DOHH2 (cell line): ENCODE measurements around the gene TST.

Experiments used
- H3F3A ChIP-seq: fragments of 200-600 bp; sonication (generic), shearing (Covaris generic); 2 replicates; pipeline ENCODE4 v1.6.0; 2016; ENCODE audit warnings: antibody characterized with exemption, mild to moderate bottlenecking; ENCODE audit not compliant: control insufficient read depth, insufficient read depth
- H3K27ac ChIP-seq: fragments of 200-600 bp; sonication (generic); 2 replicates; pipeline ENCODE4 v1.5.1; 2014; ENCODE audit warnings: low read depth, mild to moderate bottlenecking, low read length, moderate library complexity
- H3K27me3 ChIP-seq: fragments of 200-600 bp; sonication (generic); 2 replicates; pipeline ENCODE4 v1.6.1; 2014; ENCODE audit warnings: mild to moderate bottlenecking, low read length, mixed read lengths; ENCODE audit not compliant: control insufficient read depth
- H3K36me3 ChIP-seq: fragments of 200-600 bp; sonication (generic); 2 replicates; pipeline ENCODE4 v1.6.1; 2014; ENCODE audit warnings: mild to moderate bottlenecking, low read length, moderate library complexity, mixed read lengths; ENCODE audit not compliant: control insufficient read depth
- H3K4me1 ChIP-seq: fragments of 200-600 bp; sonication (generic); 2 replicates; pipeline ENCODE4 v1.6.1; 2014; ENCODE audit warnings: mild to moderate bottlenecking, low read length, mixed read lengths; ENCODE audit not compliant: control insufficient read depth
- H3K4me2 ChIP-seq: fragments of 200-600 bp; sonication (generic); 2 replicates; pipeline ENCODE4 v1.6.0; 2014; ENCODE audit warnings: mild to moderate bottlenecking, low read length, moderate library complexity
- H3K4me3 ChIP-seq: fragments of 200-600 bp; sonication (generic); 2 replicates; pipeline ENCODE4 v1.5.1; 2014; ENCODE audit warnings: mild to moderate bottlenecking, low read length, mixed read lengths
- H3K79me2 ChIP-seq: fragments of 200-600 bp; sonication (generic); 2 replicates; pipeline ENCODE4 v1.6.1; 2014; ENCODE audit warnings: mild to moderate bottlenecking, low read length, mixed read lengths; ENCODE audit not compliant: control insufficient read depth
- H3K9me2 ChIP-seq: fragments of 200-600 bp; sonication (generic); replicated peaks from 2 replicates; pipeline ENCODE4 v1.6.1; 2014; ENCODE audit warnings: mild to moderate bottlenecking, low read length, mixed read lengths; ENCODE audit not compliant: control insufficient read depth
- H3K9me3 ChIP-seq: fragments of 200-600 bp; sonication (generic); 2 replicates; pipeline ENCODE4 v1.6.1; 2014; ENCODE audit warnings: antibody characterized with exemption, low read length, mixed read lengths; ENCODE audit not compliant: control insufficient read depth, insufficient read depth
- H4K20me1 ChIP-seq: fragments of 200-600 bp; sonication (generic); 2 replicates; pipeline ENCODE4 v1.6.0; 2014; ENCODE audit warnings: low read depth, mild to moderate bottlenecking, antibody characterized with exemption, low read length, moderate library complexity; ENCODE audit not compliant: control insufficient read depth, insufficient read depth
- CTCF ChIP-seq: fragments of 200-600 bp; sonication (generic); IDR thresholded peaks from one replicate; pipeline ENCODE4 v1.5.1; 2014; ENCODE audit warnings: antibody characterized with exemption, mild to moderate bottlenecking, low read depth, low read length; ENCODE audit not compliant: poor library complexity, severe bottlenecking
- EZH2phosphoT487 ChIP-seq: fragments of 200-600 bp; sonication (generic); IDR thresholded peaks from 2 replicates; pipeline ENCODE4 v1.6.1; 2017; ENCODE audit warnings: borderline replicate concordance, mild to moderate bottlenecking, antibody characterized with exemption, low read length, moderate library complexity, mixed read lengths

The TST gene

GRCh38 chr22:36968249-36968964 is 50.8 kb downstream of the TST start:
- Histone ChIP-seq H3K4me2 (no peak overlapping the region), H3K4me1 (peaks cover 4% of the 10 kb centered on the region), H3K36me3 (no peaks in the 10 kb centered on the region), H3K27me3 (no peaks in the 10 kb centered on the region; the same call in 1 of the 2 replicates), H3F3A (no peaks in the 10 kb centered on the region), H3K79me2 (no peaks in the 10 kb centered on the region), H3K4me3 (no peak overlapping the region), H3K9me2 (no peaks in the 10 kb centered on the region), H4K20me1 (no peaks in the 10 kb centered on the region), H3K9me3 (no peaks in the 10 kb centered on the region), H3K27ac (no peak overlapping the region)
- no peak for TF ChIP-seq EZH2phosphoT487
- TF ChIP-seq CTCF = no peak

DNA sequence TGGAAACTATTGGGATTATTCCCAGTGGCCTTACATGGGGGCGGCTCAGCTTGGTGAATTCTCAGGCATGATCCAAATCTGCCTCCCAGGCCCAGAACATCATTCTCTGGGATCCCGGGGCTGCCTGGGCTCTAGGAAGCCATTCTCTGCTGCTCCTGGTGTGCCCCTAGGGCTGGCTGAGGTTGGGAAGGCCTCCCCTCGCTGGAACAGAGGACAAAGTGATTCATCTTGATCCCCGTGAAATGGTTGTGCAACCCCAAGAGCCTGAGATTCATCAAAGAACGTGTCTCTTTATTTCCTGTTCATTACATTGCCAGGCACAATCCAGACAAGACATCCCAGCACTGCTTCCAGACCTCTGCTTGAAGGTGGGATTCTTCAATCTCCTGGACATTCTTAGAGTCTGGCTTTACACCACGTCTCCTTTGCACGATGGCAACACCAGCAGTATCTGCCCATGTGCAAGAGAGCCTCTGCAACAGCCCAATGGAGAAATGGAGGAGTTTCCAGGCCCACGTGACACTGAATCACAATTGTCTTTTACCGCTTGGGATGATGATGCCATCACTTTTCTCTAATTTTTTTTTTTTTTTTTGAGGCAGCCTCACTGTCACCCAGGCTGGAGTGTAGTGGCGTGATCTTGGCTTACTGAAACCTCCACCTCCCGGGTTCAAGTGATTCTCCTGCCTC is 52.3 kb downstream of the TST start:
- Histone ChIP-seq H3K9me2 (no peaks in the 10 kb centered on the region), H3K4me3 (no peak overlapping the region), H3K27me3 (peaks cover 1% of the 10 kb centered on the region), H3K79me2 (no peaks in the 10 kb centered on the region), H3K4me1 (peaks cover 6% of the 10 kb centered on the region), H3F3A (no peaks in the 10 kb centered on the region), H3K27ac (no peak overlapping the region), H3K4me2 (no peak overlapping the region), H4K20me1 (no peaks in the 10 kb centered on the region), H3K36me3 (no peaks in the 10 kb centered on the region), H3K9me3 (no peaks in the 10 kb centered on the region)
- TF ChIP-seq EZH2phosphoT487 (no peak), CTCF (no peak)

DNA sequence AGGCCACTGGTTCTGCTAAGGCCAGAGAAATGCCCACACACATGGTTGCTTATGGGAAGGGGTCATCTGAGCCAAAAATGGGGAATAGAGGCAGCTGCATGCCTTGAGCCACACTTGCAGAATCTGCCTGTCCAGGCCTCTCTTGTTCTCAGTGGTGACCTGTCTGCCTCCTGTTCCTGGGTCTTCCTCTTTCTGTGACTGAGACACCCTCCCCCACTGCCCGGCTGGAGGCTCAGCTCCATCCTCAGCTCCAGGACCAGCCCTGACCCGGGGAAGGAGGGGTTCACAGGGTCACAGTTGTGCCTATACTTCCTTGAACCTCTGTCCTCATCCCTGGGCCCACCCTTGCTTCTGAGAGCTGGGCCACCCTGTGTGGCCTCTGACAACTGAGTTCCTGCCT is 53.6 kb downstream of the TST start:
- Histone ChIP-seq H4K20me1 (no peaks in the 10 kb centered on the region), H3K27me3 (peaks cover 14% of the 10 kb centered on the region), H3F3A (no peaks in the 10 kb centered on the region), H3K27ac (no peak overlapping the region), H3K9me3 (no peaks in the 10 kb centered on the region), H3K4me3 (no peak overlapping the region), H3K36me3 (no peaks in the 10 kb centered on the region), H3K79me2 (no peaks in the 10 kb centered on the region), H3K4me1 (peaks cover 10% of the 10 kb centered on the region), H3K9me2 (no peaks in the 10 kb centered on the region), H3K4me2 (no peak overlapping the region)
- TF ChIP-seq CTCF = no peak
- no peak for TF ChIP-seq EZH2phosphoT487
